K562 (cell line): Measurements from ENCODE around the gene PPP1R10. TPM values are rescaled to one million over a fixed set of nuclear protein-coding genes. Genes with fewer than 3 reads are reported as not detected.

Experiments
- EWSR1 ChIP-seq: fragments of 450-650 bp; IDR thresholded peaks from 2 replicates; pipeline ENCODE4 v1.6.1; 2018; ENCODE audit warnings: borderline replicate concordance, mild to moderate bottlenecking, low read depth, moderate library complexity; ENCODE audit not compliant: partially characterized antibody
- HDAC6 ChIP-seq: IDR thresholded peaks from 2 replicates; pipeline ENCODE4 v1.6.1; 2012; ENCODE audit warnings: low read depth, mild to moderate bottlenecking, control low read depth, inconsistent platforms, low read length, moderate library complexity
- MAZ ChIP-seq, 2 experiments: fragments of 450-650 bp in 1 of 2; sonication (generic) in 1 of 2; formaldehyde crosslinking; IDR thresholded peaks in 1 of 2; conservative IDR thresholded peaks in 1 of 2; 2 replicates each; pipeline versions ENCODE4 v1.4.0 to v1.5.0; 2020; ENCODE audit warnings: mild to moderate bottlenecking in 1 of 2, missing genetic modification reagents in 1 of 2
- PTRF ChIP-seq: fragments of 450-650 bp; IDR thresholded peaks from 2 replicates; pipeline ENCODE4 v1.6.1; 2016; ENCODE audit warnings: mild to moderate bottlenecking, missing genetic modification characterization, missing compliant biosample characterization
- SAFB2 ChIP-seq: fragments of 200-400 bp; formaldehyde crosslinking; IDR thresholded peaks from 2 replicates; pipeline ENCODE4 v1.6.1; 2018; ENCODE audit warnings: borderline replicate concordance, low read length, low read depth, moderate library complexity; ENCODE audit not compliant: severe bottlenecking
- TAF9B ChIP-seq: fragments of 450-650 bp; IDR thresholded peaks from 2 replicates; pipeline ENCODE4 v1.6.1; 2018; ENCODE audit warnings: mild to moderate bottlenecking; ENCODE audit not compliant: partially characterized antibody
- TBL1XR1 ChIP-seq, 2 experiments: IDR thresholded peaks; 2 replicates each; pipeline ENCODE4 v1.6.1; 2012; ENCODE audit warnings: improper control_type of control experiment in 2 of 2, low read length in 2 of 2, mild to moderate bottlenecking in 1 of 2
- VEZF1 ChIP-seq: fragments of 200-800 bp; sonication (Bioruptor generic); IDR thresholded peaks from 2 replicates; pipeline ENCODE4 v1.6.1; 2017; ENCODE audit warnings: missing genetic modification characterization, missing compliant biosample characterization
- ZMIZ1 ChIP-seq, 2 experiments: fragments of 150-350 bp in 1 of 2; IDR thresholded peaks; 2 replicates each; pipeline ENCODE4 v1.6.1; 2012 to 2016; ENCODE audit warnings: low read depth in 2 of 2, low read length in 2 of 2, mild to moderate bottlenecking in 1 of 2, moderate library complexity in 1 of 2
- ZSCAN32 ChIP-seq: fragments of 450-650 bp; formaldehyde crosslinking; IDR thresholded peaks from 2 replicates; pipeline ENCODE4 v1.4.0; 2020; ENCODE audit warnings: mild to moderate bottlenecking, moderate library complexity
- polyA plus RNA-seq, 8 experiments: library from polyadenylated mRNA; depleted of rRNA in 4 of 8; stranded (reverse) in 5 of 8; unstranded in 3 of 8; fragments of >200 nt; fragmentation: Nextera tagmentation in 2 of 8; fragmentation: Illumina TruSeq in 1 of 8; extraction: Ambion mirVana in 2 of 8; extraction: Trizol in 1 of 8; gene quantifications; 2 replicates each; pipeline versions ENCODE4 v1.2.1 to v1.2.3, GENCODE V29; 2011 to 2014; ENCODE audit warnings: inconsistent platforms in 1 of 8, missing spikeins in 1 of 8
- total RNA-seq, 7 experiments: library from RNA; depleted of rRNA in 6 of 7; stranded (reverse); fragments of >200 nt in 6 of 7; fragmentation: Illumina TruSeq in 2 of 7; extraction: Trizol in 2 of 7; gene quantifications; 2 replicates each; pipeline versions ENCODE4 v1.2.1 to v1.2.3, GENCODE V29; 2011 to 2021; ENCODE audit warnings: low replicate concordance in 1 of 7
- TF ChIP-seq, protein P1 (sequence below), 2 experiments: fragments of 450-650 bp in 1 of 2; sonication (generic) in 1 of 2; formaldehyde crosslinking in 1 of 2; IDR thresholded peaks in 1 of 2; conservative IDR thresholded peaks in 1 of 2; 2 replicates each; pipeline versions ENCODE4 v1.6.1 to v1.8.1; 2016 to 2023; ENCODE audit warnings: mild to moderate bottlenecking in 2 of 2, moderate library complexity in 2 of 2, inconsistent platforms in 1 of 2, missing genetic modification reagents in 1 of 2
- TF ChIP-seq, protein P2 (sequence below): fragments of 450-650 bp; formaldehyde crosslinking; IDR thresholded peaks from 2 replicates; pipeline ENCODE4 v1.4.0; 2020; ENCODE audit warnings: mild to moderate bottlenecking, moderate library complexity

The PPP1R10 gene
- total and polyA plus RNA-seq, 9 of the 15 experiments (the other 6 are each of a cell fraction or from before 2014, with no cell fraction given): 14.1 to 65.5 (median 32.6) TPM

DNA sequence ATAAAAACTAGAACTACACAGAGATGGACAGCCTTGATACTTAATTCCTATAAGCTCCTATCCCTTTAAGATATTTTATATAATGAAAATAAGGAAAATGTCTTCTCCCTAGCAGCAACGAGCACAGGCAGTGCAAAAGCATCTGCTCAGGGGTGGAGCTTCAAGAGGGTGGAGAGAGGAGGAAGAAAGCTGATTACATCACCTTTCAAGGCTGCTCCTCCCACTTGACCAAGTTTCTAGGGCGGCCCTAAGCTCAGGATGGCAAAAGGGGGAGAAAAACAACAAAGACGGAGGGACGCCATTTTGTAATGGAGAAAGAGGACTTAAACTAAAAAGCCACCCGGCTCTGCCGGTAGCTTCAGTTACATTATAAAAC, 2.2 kb downstream of the PPP1R10 start (continued):
- TF ChIP-seq VEZF1 (CRISPR knock-in tag): peak; percentile 81
- no peak for TF ChIP-seq HDAC6
- peak; percentile 46 for TF ChIP-seq EWSR1
- TF ChIP-seq, protein P1, sequence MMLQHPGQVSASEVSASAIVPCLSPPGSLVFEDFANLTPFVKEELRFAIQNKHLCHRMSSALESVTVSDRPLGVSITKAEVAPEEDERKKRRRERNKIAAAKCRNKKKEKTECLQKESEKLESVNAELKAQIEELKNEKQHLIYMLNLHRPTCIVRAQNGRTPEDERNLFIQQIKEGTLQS (IDR thresholded peaks at IDR 0.05): peak; percentile 99
- TF ChIP-seq, protein P1 (CRISPR knock-in tag; conservative IDR thresholded peaks at IDR 0.05): no peak; the same call in 1 of the 2 replicates
- TF ChIP-seq, protein P2, sequence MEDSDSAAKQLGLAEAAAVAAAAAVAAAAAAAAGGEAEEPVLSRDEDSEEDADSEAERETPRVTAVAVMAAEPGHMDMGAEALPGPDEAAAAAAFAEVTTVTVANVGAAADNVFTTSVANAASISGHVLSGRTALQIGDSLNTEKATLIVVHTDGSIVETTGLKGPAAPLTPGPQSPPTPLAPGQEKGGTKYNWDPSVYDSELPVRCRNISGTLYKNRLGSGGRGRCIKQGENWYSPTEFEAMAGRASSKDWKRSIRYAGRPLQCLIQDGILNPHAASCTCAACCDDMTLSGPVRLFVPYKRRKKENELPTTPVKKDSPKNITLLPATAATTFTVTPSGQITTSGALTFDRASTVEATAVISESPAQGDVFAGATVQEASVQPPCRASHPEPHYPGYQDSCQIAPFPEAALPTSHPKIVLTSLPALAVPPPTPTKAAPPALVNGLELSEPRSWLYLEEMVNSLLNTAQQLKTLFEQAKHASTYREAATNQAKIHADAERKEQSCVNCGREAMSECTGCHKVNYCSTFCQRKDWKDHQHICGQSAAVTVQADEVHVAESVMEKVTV: 0 out of 2 replicates have a peak, but pooled peaks have one; percentile 0
- TF ChIP-seq ZMIZ1 (IDR thresholded peaks at IDR 0.05; ENCODE audit: low read depth in 2 of 2, low read length in 2 of 2): peak in 1 of 2 experiments; percentile 31; a peak in 1 of 4 replicates
- TF ChIP-seq TBL1XR1 (IDR thresholded peaks at IDR 0.05; ENCODE audit: low read length in 2 of 2): peak in 1 of 2 experiments; percentile 58; a peak in 2 of 4 replicates
- TF ChIP-seq SAFB2: no peak
- no peak for TF ChIP-seq PTRF (tag)
- TF ChIP-seq TAF9B: peak; percentile 77
- peak; percentile 14; the same call in 1 of the 2 replicates for TF ChIP-seq ZSCAN32
- TF ChIP-seq MAZ (CRISPR knock-in tag; conservative IDR thresholded peaks at IDR 0.05 in 1 of 2, IDR thresholded peaks at IDR 0.05 in 1 of 2): peak in 1 of 2 experiments; percentile 60; a peak in 2 of 4 replicates
